Activated naive CD4-positive, alpha-beta T cell treated with anti-CD3 and anti-CD28 coated beads, Interleukin-2, amount 50 U/mL, for 16 hours (primary cell): ENCODE results near the gene FOXO6.
A peak's percentile ranks its signal among the peaks of the same experiment; 100 is the strongest.
"Not testable (repeated sequence)": the region's sequence is repeated elsewhere in the genome, so short reads cannot be mapped to it uniquely, and the experiment has no call there.

Experiments used
- DNase-seq: peaks from one replicate; pipeline ENCODE4 v3.0.0-alpha.2; 2020

The FOXO6 gene

DNA sequence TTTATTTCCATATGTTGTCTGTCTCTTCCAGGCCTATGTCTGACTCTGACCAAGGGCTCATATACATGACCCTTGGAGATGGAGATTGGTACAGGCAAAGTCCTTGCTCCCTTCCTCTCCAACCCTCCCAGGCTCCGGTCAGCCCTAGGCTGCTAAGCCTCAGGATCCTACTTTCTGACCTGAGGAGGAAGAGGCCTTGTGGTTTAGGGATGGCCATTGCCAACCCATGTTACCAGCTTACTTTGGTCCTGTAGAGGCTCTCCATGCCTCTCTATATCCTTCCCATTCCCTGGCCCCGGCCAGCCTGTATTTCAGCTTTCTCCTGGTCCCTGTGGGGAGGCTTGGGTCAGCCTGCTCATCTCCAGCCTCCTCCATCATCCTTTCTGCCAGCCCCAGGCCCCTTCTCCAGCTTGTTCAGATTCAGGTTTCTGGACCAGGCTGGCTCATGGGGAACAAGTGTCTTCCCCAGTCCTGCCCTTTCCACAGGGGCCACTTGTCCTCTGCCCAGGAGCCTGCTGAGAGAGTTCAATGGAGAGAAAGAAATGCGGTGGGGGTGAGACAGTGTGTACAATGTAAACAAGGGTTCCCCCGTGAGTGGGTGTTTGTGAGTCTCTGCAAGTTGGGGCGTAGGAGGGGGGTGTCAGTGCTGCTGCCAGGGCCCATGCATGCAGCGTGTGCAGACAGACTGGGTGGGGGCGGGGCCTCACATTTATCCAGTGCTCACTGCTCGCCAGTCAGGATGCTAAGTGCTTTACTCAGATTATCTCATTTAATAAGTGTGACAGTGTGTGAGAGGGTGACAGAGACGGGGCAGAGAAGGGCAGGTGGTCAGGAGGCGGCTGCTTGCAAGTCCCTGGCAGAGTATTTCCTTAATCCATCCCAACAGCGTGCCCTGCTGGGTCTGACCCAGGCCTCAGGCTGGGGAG lies 31.3 kb upstream of the FOXO6 start:
- DNase-seq = no peak

GRCh38 chr1:41330588-41331545 lies 30.4 kb upstream of the FOXO6 start:
- DNase-seq = no peak

DNA sequence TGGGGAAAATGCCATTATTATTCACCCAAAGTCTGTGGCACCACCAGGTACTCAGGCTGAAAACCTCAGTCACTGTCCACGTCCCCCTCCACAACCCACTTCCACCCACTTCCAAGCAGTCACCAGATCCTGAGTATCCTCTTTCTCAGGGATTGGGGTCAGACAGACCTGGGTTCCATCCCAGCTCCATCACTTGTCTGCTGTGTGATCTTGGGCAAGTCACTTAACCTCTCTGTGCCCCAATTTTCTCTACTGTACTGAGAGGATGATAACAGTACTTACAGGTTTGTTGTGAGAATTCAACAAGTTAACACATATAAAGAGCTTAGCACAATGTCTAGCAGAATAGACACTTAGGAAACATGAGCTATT lies 29.7 kb upstream of the FOXO6 start:
- no peak for DNase-seq

- DNase-seq = not testable (repeated sequence)
These were observed 29.1 kb upstream of the FOXO6 start for GRCh38 chr1:41332161-41332560.

GRCh38 chr1:41333146-41333784 lies 28.0 kb upstream of the FOXO6 start:
- peak; percentile 42 for DNase-seq

DNA sequence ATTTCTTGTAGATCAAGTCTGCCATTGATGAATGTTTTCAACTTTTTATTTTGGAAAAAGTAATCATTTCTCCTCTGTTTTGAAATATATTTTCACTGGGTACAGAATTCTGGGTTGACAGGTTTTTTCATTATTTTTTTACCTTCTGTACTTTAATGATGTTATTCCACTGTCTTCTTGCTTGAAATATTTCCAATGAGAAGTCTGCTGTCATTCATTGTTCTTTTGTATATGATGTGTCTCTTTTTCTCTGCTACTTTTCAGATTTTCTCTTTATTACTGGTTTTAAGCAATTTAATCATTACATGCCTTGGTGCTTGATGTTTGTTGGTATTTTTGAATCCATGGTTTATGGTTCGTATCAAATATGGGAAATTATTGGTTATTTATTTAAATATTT lies 22.4 kb upstream of the FOXO6 start:
- no peak for DNase-seq

DNA sequence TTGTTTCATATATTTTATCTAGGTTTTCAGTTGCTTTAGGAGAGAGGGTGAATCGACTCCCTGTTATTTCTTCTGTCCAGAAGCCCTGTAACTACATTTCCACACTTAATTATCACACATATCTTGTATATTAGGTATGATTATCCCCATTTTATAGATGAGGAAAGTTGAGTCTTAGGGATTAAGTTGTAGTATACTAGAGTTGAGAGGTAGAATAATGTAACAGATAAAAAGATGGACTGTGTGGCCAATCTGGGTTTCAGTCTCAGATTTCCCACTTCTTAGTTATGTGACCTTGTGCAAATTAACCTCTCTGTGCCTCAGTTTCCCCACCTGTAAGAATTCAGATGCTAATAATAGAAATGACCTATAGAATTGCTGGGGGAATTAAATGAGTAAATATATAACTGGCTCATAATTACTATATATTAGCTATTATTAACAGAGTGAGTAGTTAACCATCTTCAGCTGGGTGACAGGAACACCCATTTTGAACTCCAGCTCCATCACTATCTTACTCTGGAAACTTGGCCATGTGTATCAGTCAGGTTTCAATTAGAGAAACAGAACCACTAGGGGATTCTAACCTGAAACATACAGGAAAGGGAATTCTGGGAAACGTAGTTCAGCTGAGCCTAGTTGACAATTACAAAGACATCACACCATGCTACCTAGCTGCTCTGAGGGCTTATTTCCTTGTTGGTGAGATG lies 20.4 kb upstream of the FOXO6 start:
- DNase-seq = no peak

GRCh38 chr1:41341365-41341683 lies 19.9 kb upstream of the FOXO6 start:
- DNase-seq = no peak

DNA sequence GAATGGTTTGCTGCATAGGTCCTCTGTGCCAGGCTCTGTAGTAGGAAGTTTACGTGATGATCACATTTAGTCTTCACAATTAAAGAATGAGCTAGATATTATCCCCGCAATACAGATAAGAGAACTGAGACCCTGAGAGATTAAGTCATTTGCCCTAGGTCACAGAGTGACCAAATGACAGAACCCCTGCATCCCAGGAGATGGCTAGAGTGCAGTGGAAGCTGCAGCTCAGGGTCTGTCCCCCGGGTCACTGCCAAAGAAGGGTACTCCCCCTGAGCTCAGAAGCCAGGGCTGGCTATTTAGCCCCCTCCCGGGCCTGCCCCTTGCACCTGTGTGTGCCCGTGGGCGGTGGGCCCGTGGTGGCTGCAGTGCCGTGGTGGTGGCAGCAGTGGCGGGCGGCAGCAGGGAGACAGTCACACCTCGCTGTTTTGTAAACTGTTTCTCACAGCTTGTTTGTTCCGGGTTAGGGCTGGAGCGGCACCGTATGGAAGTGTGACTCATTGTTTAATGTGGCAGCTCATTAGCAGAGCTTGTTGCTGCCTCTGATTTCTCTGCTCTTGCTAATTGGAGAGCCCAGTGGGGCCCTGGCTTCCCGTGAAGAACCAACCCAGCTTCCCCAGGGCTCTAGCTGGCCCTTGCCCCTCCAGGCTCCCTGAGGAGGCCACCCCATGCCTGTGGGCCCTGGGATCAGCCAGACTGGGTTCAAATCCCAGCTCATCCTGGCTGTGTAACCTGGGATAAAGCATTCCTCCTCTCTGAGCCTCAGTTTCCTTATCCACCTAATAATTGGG lies 19.3 kb upstream of the FOXO6 start:
- DNase-seq = no peak

DNA sequence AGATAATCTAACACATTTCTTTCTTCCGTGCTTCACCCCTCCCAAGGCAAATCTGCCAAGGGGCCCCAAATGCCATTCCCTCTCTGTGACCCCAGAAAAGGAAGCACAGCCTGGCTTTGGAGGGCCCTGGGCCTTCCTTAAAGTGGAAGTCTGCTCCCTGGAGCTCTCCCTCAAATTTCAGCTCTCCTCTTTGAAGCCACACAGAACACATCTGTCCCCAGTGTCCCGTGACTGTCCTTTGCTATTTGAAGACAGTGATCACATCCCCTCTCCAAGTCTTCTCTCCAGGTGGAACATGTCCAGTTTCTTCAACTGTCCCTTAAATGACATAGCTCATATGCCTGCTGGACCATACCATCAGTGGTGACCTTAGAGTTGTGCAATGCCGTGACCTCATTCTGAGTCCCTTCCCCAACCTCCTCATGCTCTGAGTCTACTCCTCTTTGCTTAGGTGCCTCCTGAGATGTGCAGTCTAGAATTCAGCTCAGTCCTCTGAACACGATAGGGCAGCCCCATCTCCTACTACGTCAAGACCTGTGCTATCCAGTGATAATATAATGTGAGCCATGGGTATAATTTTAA lies 18.4 kb upstream of the FOXO6 start:
- DNase-seq = no peak

GRCh38 chr1:41343790-41344699 lies 17.2 kb upstream of the FOXO6 start:
- no peak for DNase-seq

DNA sequence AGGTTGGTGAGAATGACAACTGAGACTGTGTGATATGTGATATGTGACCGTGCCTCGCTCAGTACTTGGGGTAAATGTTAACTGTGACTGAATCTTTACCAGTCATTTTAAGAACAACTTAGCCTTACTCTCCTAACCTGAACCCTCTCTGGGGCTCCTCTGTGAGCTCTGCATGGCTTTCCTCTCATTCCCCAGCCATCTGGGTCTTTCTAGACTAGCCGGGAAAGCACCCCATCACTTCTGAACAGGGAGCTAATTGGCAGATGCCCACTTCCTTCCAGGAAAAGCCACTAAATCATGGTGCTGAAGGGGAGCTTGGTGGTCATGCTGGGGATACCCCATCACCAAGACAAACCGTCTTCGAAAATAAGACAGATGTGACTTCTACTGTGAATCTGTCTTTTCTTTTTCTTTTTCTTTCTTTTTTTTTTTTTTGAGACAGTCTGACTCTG lies 16.5 kb upstream of the FOXO6 start:
- no peak for DNase-seq

DNA sequence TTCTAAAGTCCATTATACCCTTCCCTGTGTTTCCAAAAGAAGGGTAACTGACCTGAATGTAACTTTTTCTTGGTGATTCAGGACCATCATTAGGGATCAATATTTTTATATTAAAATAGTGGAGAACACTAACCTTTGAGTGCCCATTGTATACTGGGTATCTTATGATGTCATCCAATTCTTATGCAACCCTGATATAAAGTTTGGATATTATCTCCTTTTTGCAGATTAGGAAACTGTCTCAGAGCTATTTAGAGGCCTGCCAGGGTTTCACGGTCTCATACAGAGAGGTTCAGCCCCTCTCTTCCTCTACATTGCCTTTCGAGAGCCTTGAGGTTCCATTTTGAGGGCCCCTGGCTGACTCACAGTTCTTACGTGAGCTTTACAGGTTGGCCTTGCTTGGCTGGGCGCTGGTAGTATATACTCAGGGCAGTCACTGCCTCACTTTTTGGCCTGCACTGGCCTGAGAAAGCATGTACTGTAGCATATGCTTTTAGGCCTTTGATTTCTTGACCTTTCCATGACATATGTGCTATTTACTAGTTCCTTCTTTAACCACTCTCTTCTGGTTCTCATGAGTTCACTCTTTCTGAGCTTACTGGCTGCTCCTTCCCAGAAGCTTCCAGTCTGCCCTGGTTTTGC lies 15.7 kb upstream of the FOXO6 start:
- no peak for DNase-seq

GRCh38 chr1:41347276-41347675 lies 14.0 kb upstream of the FOXO6 start:
- DNase-seq = no peak

GRCh38 chr1:41348394-41348793 lies 12.8 kb upstream of the FOXO6 start:
- no peak for DNase-seq

DNA sequence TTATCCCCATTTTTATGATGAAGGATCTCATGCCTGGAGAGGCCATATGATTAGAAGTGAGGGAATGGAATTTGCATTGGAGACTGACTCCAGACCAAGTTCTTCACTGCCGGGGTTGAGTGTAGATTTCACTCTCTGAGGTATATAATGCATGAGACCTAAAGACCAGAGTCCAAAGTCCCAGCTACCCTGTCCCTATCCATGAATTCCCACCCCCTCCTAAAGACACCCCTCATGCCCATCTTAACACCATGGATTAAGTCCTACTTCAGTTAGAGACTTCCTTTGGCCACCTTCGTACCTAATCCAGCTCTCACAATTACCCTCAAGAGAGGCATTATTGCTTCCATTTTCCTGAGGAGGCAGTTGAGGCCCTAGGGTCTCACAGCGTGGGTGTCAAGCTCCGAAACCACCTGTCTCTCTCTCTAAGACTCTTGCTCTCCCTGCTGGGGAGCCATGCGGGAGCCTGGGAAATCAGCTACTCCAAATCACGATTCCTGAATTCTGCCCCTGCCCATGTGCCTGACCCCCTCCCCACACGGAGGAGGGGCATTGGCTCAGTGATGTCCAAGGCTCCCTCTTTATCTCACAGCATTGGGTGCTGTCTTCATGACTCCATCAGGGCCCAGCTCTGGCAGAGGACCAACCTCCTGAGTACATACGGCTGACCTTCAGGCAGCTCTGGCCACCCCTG lies 11.7 kb upstream of the FOXO6 start:
- no peak for DNase-seq

DNA sequence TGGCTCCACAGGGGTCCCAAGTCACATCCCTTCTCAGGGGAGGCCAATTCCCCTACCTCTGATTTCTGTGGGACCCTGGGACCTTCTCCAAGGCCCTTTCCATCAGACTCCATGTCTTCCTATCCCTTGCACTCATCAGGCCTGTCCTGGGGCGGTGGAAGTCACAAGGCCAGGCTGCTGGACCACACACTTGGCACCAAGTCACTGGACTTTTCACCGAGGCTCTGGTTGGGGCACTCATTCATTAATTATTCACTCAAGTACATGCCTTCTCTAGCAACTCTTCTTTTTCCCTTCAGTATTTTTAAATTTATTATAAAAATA lies 11.2 kb upstream of the FOXO6 start:
- no peak for DNase-seq

- no peak for DNase-seq
These were observed 9.7 kb upstream of the FOXO6 start for GRCh38 chr1:41351262-41352151.
